HG03139 (cell line): ENCODE measurements around the gene REXO5.

Source experiments
- ATAC-seq: cut with Tn5 transposase; IDR thresholded peaks from one replicate; pipeline ENCODE4 v1.9.1; 2021; ENCODE audit not compliant: unreplicated experiment

The REXO5 gene

DNA sequence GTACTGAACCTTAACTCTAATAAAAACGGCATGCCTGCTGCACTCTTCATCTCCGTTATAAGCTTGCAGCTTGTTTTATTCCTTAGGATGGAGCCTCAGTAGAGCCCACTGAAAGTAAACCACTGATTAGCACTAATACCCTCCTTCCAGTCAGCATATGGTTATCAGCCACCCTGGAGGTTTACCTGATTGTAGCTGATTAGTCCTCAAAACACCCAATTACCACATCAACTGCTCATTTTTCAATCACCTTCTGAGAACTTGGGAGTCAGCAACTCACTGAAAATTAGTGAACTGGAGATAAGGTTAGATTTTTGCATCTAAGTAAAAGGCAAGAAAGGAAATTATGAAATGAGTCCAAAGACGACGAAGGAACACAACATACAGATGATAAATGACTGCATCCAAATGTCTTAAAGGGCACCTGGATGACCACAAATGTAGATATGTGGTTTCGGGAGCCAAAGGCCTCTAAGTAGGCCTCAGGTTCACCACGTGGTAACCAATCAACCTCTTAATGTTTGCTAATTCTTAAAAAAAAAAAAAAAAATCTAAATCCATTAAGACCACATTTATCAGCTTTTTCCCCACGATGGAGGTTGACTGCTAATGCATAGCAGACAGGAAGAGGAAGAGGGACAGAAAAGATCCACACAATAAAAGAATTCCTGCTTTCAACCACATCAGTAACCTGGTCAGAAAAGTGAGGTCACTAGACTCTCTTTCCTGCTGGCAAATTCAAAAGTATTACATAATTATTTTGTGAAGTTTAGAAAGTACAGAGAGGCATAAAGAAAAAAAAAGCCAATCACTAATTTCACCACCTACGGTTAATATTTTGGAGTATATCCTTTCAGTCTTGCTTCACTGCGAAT lies 65.9 kb downstream of the REXO5 start:
- ATAC-seq, result no peak

DNA sequence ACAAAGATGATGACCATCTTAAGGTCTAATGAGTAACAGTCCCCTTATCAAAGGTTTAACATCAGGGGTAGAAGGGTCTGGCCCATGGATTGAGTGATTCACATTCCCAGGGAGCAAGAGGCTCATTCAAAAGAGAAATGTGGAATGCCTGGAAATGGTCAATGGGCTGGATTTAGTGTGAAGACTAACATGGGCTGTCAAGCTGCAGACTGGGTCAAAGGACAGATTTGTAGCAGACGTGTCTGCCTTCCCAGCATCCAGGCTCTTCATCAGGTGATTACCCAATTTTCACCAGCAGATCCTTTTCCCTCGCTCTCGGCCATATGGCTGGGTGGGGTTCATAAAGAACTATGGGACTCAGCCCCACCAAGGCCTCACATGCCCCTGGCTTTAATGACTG lies 67.0 kb downstream of the REXO5 start:
- no peak for ATAC-seq

DNA sequence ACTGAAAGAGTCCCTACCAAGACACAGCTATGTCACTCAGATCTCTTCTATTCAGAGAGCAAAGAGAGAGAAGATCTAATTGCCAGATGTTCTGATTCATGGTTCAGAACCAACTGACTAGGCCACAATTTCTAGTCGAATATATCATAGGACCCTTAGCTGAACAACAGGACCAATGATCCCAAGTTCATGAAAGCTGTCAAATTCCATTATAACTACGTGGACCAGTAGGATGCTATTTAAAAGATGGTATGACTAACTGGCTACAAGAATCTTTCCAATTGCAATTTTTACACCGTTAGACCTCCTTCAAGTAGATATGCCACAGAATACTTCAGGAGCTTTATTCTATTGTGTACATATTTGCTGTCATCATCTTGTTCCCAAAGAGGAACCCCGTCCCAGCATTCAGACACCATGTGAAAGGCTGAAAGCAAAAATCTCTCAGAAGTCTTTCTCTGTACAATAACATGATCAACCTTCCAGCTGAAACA lies 67.8 kb downstream of the REXO5 start:
- ATAC-seq, result no peak

DNA sequence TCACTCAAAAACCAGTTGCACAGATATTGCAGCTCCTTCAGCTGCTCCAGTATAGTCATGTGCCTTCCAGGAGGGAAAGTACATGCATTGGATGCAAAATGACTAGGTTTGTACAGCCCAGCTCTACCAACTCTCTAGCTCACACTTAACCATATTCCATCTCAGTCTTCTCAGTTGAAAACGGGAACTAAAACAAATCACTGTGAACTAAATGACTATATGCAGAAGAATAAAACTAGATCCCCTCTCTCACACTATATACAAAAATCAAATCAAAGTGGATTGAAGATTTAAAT lies 69.0 kb downstream of the REXO5 start:
- ATAC-seq, result no peak

DNA sequence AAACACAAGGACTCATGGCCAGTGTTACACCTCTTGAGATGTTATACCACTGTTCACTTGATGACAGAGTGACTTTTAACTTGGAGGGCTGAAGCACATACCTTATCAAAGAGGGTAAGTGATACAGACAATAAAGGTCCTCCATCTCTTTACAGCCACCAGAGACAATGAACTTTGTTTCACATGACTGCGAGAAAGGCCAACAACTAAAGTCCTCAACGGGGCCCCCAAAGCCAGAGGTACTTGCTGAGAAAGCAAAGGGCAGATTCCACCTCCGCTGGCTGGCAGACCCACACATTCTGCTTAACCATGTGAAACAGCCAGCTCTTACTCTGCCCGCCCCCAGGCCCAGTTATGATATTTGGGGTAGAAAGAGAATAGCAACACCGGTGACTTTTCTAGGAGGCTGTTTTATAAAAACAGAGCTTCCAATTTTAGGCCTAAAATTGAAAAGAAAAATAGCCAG lies 72.4 kb downstream of the REXO5 start:
- no peak for ATAC-seq

DNA sequence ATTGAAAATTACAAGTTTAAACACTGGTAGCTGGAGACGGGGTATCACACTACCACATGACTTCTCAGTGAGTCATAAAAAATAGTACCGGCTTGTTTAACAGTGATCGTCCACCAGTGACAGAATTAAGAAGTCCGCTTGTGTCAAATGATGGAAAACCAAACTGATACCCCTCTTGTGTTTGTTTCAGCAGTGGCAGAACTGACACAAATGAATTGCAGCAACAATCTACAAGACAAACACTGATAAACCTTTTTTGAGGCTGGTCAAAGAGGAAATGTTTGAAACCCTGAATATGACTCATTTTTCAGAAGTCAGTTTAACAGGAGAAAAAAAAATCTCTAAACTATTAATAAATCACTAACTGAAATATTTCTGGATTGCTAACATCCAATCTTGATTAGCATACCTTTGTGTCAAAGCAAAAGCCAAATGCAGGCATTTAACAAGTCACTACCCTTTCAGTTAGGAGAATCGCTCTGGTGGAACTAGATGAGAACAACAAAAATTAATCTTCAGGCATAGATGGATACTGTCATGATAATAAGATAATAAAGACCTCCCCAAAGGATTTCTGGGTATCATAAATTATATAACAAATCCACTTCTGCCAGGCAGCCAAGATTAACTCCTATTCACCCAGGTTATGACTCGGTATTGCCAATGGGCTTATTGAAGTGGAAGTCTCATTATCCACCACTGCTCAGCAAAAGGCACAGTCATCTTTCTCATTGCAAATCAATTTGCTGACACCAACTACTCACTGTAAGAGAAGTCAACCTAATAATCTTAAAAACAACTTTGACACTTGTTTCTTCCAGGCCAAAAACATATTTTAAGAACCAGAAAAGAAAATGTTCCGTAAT lies 73.1 kb downstream of the REXO5 start:
- no peak for ATAC-seq

DNA sequence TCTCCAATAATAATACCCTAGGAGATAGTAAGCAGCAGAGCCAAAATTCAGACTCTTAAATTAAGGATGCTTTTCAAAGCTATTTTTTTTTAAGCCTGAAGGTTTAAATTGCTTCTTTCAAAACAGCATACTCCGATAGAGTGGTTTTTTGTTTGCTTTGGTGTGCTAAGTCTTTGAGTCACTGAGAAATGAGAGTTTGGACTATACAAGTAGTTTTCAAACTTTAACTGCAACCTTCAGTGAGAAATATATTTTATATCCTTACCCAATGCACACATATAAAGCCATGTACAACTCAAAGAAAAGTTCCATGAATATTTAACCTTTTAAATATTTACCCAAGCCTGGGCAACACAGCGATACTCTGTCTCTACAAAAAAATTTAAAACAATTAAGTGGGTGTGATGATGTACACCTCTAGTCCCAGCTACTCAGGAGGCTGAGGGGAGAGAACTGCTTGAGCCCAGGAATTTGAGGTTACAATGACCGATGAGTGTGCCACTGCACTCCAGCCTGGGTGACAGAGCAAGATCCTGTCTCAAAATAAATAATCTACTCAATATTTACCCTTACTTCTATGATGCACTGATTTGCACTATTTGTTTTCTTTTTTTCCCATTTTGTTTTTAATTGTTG lies 74.7 kb downstream of the REXO5 start:
- no peak for ATAC-seq

DNA sequence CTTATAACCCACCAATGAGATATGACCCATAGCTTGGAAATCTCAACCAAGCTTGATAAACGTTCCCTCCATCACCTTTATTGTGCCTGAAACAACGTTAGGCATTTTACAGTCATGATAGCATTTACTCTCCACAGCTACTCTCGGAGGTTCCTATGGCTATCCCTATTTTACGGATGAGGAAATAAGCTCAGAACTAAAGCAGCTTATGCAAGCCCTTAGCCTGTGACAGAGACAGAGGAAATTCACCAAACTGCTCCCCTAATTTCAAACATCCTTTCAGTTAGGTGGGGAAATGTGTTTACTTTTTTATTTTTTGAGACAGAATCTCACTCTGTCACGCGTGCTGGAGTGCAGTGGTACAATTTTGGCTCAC lies 75.2 kb downstream of the REXO5 start:
- ATAC-seq, result no peak

DNA sequence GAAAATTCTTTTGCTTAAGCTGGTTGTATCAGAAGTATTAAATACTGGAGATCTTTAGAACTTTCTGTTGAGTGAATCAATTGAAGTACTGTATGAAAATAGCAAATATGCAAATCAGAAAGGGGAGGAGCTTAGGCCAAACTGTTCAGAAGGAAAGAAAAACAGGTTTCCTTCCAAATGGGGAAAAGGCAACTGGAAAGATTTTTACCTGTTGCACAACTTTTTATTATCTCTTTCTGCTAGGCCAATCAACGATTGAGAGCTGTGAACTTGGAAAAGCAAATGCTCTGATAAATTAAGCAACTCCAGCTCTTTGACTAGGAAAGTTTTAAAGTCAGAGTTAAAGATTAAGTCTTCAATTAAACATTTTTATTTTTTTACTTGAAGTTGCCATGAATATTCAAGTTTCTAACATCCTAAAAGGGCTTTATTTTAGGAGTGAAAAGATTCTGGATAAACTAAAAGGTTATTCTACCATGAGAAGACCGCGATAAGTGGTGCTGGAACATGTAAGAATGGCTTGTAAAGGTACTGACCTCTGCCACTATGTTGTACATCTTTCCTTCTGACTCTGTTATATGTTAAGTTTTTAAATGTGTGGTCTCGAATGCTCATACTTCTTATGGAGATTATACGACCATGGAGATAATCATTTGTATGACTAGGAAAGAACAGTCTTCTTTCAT lies 77.4 kb downstream of the REXO5 start:
- ATAC-seq, result no peak

DNA sequence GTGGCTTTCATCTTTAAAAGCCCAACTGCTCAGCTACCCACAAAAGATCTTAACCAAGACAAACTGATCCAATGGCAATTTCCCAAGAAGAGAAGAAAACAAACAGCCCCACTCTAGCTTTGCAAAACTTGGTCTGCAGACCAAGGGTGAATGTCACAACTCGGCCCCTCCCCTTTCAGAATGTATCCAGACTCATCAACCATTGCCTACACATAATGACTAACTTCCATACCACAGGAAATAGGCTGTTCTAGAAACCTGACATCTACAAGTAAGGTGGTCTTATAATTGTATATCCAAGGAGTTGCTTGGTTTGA lies 77.9 kb downstream of the REXO5 start:
- no peak for ATAC-seq

DNA sequence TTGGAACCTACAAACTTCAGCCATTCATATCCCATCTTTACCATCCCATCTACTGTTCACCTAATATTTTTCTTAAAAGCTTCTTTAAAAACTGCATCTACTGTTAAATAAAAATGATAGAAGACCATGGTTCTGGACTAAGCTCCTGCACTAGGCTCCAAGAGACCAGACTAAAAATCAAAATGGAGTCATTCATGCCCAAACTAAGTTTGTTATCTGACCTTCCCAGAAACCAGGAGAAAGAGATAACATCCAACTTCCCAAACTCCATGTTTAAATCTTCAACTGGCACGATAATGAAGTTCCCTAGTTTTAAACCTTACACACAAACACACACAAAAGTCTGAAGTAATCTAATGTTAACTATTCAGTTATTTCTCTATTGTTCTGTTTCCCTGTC lies 80.0 kb downstream of the REXO5 start:
- no peak for ATAC-seq

DNA sequence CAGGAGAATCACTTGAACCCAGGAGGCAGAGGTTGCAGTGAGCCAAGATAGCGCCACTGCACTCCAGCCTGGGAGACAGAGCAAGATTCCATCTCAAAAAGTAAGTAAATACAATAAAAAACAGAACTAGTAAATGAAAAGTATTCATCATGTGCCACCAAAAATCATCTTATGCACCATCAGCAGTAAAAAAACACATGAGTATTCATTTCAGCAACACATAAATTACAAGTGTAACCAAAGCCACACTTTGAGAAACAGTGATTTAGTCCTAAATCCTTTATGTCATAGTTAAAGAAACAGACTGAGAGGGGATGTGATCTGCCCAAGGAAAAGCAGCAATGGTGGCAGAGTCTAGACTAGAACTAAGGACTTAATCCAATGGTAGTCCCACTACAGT lies 80.9 kb downstream of the REXO5 start:
- no peak for ATAC-seq

DNA sequence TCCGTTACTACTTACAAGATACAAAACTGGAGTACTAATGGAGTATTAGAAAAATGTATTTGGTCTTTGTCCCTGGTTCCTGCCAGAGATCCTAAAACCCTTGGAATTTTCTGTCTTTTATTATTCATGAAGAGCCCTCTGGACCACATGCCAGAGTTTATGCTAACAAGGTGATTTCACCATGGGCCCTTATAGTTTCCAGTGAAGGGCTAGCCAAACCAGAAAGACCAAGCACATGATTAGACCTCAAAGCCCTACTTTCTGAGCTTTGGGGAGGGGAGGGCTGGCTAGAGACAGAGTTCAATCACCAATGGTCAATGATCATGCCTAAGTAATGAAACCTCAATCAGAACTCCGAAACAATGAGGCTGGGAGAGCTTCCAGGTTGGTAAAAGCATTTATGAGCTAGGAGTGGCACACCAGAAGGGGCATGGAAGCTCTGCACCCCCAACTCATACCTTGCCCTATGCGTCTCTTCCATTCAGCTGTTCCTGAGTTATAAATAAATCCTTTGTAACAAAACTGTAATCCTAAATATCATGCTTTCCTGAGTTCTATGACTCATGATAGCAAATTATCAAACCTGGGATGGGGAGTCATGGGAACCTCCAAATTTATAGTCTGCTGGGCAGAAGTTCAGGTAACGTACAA lies 83.4 kb downstream of the REXO5 start:
- ATAC-seq, result no peak

DNA sequence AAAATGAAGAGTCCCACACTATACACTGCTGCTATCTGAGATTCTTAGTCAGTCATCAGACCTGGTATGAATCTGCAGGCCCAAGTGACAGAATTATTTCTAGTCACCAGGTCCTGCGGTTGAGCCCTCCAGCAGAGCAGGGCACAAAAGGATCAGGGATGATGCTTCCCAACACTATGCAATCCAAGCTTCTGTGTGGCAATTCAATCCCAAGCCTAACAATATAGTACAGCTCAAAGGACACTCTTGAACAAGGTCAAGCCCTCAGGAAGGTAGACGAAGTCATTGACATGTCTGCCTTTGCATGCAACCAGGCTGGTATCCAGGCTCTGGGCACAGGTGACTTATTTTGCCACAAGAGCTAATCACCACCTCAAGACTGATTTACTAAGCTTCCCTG lies 88.1 kb downstream of the REXO5 start:
- ATAC-seq, result no peak

DNA sequence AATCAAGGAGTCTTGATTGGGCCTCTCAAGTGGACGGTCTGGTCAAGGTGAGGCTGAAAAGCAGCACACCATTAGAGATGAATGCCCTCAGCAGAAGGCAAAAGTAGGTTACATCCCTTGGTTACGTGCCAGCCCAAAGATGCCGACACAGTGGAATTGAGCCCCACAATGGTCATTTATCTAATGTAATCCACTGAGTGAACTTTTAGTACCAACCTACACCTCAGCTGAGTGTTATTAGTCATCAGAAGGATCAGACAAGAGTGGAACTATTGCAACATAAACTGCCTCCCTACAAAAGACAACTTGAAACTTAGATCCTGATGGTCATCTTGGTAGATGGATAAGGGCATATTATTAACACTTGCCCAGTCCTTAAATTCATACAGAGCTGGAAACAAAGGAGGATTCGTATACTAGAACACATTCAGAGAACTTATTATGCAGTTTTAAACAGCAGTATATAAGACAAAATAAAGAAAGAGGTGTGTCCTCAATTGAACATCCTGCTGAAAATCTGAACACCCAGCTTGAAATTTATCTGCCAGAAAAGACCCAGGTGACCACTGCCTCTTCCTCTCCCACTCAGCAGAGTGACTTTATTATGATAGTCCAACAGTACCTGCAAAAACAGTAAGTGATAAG lies 91.0 kb downstream of the REXO5 start:
- ATAC-seq, result no peak

DNA sequence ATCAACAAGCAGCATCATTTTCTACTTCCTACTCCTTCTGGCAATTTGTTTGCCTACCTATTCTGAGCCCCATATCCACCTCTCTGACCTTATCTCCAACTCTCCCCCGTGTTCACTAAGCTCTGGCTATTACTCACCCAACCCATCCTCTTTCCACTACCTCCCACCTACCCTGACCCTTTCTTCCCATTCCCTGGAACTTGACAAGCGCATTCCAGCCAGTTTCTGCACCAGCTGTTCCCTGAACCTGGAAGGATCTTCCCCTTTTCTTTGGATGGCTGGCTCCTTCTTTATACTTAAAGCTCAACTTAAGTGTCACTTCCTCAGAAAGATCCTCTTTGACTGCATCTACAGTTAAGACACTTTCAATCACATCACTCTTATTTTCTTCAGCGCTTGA lies 91.6 kb downstream of the REXO5 start:
- no peak for ATAC-seq

DNA sequence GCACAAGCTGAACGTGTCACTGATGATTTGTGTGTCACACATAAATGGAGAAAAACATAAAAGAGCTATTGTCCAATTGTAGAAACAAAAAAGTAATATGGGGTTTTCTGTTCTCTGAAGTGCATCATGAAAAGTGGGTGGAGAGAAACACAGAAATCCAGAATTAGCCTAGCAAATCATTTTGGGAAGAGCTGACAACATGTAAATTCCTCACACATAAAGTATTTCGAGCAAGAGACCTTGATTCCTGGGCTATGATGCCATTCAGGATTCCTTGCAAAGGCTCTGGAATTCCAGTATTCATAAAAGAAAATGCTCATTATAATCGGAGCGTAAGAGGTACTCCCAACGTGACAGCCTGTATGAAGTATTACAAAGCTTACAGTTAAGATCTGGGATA lies 92.7 kb downstream of the REXO5 start:
- ATAC-seq, result no peak
